HuH-7 (cell line): ENCODE results near the gene CD151.

Experiments
- DNase-seq: peaks from one replicate; pipeline ENCODE4 v3.0.0; 2011; ENCODE audit warnings: low spot score

CD151 gene

DNA sequence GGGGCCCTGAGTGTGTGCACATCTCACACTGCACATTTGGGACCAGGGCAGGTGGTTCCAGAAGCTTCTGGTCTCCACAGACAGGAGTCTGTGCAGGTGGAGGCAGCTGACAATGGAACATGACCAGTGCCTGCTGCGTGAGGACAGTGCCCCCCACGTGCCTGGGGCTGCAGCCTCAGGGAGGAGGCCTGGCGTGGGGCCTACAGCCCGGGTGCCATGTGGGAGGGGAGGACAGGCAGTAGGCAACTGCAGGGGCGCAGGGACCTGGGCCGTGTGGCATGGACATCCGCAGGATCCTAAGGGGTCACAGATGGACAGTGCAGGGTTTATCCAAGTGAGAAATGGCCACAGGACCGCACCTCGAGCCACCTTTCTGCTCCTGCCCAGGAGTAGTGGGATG, 38.7 kb downstream of the CD151 start:
- DNase-seq: no peak

DNA sequence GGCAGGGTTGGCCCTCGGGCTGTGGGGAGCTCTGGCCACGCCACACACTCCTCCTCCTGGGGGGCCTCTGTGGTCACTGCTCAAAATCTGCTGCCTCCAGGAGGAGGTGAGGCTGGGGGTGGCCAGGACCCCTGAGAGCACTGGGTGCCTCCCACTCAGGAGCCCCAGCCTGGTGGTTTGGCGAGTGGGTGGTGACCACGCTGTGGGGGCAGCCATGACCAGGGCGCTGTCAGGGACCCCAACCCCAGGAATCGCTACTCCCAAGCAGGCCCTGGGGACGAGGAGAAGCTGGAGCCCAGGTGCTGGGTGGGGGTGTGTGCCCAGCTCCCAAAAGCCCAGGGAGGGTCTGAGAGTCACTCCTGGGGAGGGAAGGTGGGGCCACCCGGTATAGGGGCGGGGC, 40.0 kb downstream of the CD151 start:
- no peak for DNase-seq

DNA sequence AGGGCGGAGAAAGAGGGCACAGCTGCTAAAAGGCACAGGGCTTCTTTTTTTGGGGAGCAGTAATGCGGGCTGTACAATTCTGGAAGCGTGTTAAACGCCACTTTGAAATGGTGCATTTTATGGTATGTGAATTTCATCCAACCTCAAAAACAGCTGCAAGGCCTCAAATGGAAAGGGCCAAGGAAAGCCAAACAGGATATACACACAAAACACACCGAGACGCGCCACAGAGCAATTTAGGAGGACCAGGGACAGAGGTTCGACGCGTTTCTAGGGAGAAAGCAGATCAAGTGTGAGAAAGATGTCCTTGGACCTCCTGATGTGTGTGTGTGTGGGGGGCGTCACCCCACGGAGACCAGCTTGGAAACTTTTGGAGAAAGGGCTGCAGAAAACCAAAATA, 41.0 kb downstream of the CD151 start:
- DNase-seq: no peak

DNA sequence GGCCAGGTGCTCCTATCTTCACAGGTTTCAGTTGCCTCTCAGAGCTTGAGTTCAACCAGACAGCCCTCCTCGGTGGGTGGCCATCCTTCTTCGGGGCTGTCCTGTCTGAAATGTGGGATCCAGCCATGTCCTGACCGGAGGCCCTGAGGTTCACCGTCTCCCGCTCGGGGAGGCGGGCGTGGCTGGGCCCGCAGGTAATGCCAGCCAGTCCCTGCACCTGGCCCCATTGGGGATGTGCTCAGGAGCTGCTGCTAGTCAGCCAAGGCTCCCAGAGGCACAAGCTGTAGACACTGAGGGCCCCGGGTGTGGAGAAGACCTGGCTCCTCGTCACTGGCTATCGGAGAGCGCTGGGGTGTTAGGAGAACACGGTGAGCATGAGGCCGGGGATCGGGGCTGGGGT, 42.5 kb downstream of the CD151 start:
- DNase-seq: no peak

DNA sequence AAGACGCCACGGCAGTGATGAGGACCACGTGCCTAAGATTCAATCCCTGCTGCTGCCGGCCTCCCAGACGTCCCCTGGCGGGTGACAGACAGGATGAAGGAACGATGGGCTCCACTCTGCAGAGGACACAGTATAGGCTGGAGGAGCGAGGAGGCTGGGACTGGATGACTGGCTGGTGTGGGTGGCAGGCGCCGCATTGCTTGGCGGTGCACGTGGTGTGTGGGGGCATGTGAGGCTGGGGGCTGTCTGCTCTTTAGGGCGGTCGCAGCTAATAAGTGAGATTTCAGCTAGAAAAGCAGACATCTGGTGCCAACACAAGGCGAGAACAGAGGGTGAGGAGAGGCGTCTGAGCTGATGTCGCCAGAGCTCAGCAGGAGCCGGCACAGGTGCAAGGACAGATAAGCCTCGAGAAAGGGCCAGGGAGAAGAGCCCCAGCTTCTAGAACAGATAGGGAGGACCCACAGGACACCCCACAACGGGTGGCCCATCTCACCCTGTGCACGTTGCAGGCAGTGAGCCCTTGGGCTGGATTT, 43.1 kb downstream of the CD151 start:
- no peak for DNase-seq

DNA sequence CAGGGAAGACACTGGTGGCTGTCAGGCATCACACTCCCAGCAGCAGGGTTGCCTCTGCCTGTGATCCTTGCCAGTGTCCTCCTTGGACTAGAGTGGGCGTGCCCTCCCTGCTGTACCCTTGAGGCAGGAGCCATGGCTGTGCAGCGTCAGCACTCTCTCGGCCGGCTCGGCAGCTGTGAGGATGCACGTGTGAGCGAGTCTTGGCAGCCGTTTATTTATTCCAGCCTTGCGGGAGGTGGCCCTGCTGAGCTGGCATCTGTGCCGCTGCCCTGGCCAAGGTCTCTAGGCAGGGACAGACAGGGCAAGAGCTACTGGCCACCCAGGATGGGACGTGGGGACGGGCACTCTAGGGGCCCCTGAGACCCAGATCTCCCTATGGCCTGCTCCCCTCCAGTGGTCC, 43.8 kb downstream of the CD151 start:
- DNase-seq: no peak

DNA sequence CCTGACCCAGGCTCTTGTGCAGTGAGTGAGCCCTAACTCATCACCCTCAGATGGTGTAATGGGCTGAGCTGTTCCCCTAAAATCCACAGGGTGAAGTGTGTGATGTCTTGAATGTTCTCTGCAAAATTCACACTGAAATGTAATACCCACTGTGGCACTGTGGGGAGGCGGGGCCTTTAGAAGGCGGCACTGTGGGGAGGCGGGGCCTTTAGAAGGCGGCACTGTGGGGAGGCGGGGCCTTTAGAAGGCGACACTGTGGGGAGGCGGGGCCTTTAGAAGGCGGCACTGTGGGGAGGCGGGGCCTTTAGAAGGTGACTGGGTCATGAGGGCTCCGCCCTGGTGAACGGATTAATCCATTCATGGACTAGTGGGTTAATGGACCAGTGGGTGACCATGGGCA, 44.8 kb downstream of the CD151 start:
- DNase-seq: no peak

DNA sequence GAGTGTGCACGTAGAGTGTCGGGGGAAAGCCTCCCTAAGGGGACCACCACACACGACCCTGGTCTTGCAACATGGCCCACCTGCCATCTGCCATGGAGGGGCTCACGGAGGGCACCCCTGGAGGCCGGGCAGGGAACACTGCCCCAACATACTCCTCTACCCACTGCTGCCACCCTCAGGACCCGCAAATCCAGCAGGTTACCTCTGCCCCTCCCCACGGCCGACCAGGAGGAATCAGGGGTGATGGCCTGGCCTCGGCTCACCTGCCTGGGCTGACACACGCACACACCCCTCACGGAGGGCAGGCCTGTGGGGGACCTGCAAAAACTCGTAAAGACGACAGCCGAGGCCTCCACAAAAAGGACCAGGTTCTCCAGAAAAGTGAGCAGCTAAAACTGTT, 47.7 kb downstream of the CD151 start:
- no peak for DNase-seq

DNA sequence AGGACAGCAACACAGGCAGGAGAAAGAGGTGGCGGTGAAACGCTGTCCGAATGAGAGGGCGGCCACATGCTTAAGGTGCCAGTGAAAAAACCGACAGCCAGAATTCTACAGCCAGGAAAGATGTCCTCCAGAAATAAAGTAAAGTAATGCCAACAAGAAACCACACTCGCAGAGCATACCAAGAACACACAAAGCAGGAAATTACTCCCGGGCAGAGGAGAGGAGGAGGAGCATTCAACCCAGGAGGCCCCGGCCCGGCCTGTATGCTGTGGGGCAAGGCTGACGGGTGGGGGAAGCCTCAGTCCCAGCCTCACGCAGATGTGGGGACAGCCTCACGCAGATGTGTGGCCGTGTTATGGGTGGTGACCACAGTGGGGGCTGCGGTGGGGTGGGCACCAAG, 49.8 kb downstream of the CD151 start:
- no peak for DNase-seq

DNA sequence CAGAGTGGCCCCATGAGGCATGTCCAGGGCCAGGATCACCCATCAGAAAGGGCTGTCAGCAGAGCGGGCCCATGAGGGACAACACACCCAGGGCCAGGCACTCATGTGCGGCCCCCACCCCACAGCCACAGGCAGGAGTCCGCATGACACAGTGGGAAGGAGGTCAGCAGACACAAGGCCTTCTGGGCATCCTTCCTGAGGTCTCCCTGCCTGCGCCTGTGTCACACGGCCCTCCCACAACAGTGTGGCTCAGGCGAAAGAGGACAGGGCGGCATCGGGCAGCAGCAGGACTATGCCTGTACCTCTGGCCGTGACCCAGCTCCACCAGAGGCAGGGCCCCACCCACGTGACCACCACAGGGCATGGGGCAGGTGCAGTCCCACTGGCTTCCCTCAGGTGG, 50.8 kb downstream of the CD151 start:
- no peak for DNase-seq

DNA sequence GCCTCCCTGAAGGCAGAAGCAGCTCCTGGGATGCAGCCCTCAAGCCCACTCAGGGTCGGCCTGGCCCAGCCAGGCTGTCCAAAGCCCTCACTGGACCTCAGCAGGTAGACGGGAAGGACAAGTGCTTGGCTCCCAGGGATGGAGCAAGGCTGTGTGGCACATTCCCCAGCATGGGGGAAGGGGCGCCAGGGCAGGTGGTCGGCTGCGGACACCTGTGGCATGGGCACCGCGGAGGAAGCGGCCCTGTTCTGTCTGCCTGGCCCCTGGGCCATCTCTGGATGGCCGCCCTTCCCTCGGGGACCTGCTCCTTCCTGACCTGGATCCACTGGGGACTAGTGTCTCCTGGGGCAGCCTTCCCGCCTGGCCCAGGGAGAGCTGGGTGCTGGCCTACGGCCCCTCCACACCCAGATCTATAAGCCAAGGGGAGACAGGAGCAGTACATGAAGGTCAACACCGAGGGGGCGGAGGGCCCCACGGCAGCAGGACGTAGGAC, 51.9 kb downstream of the CD151 start:
- no peak for DNase-seq

DNA sequence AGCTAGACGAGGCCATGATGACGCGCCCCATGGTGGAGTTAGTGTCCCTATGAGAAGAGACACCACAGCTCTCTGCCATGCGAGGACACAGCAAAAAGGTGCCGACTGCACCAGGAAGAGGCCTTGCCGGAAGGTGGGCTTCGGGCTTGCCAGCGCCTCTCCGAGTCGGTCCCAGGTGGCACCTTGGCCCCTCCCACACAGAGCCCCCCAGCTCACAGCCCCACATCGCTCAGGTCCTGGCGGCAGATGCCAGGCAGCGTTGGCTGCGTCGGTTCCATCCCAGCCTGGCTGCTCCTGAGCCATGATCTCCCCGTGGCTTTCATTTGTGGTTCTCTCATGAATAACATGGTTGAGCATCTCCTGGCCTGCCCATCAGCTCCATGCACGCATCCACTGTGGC, 53.8 kb downstream of the CD151 start:
- no peak for DNase-seq

DNA sequence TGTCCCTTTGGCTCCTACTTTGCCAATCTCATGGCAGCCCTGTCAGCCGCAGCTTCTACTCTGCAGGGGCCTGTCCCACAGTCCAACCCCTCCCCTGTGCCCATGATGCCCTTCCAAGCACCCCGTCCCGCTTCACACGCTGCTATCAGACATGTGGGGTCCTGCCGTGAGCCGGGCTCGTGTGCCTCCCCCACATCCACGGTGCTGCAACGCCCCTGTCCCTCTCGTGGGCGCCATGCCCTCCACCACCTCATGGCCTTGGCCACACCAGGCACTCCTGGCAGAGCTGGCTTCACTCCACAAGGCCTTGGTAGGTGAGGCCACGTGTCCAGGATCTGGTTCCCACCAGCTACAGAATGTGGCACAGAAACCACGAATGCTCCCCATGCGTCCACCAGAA, 54.8 kb downstream of the CD151 start:
- no peak for DNase-seq
